GM04503 (cell line): ENCODE data around the gene PIGBOS1.
A peak's percentile ranks its signal among the peaks of the same experiment; 100 is the strongest.
"Not testable (repeated sequence)": the region's sequence is repeated elsewhere in the genome, so short reads cannot be mapped to it uniquely, and the experiment has no call there.

Experiments used
- DNase-seq: peaks from one replicate; pipeline ENCODE4 v3.0.0-alpha.2; 2012; ENCODE audit warnings: low read depth

The PIGBOS1 gene, protein sequence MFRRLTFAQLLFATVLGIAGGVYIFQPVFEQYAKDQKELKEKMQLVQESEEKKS

GRCh38 chr15:55318588-55319494 lies at the start of gene PIGBOS1, which contains the start of gene PIGB:
Gene PIGBOS1, minus strand, starts transcription at chr15:55319123. Its CDS starts 1,331 bp downstream, at chr15:55317792.
Gene PIGB, plus strand, starts transcription at chr15:55319222. Its CDS starts 29 bp downstream, at chr15:55319251.
- peak; percentile 54 for DNase-seq

GRCh38 chr15:55366981-55367380 lies 48.1 kb upstream of the PIGBOS1 start:
- DNase-seq = no peak

GRCh38 chr15:55362641-55363040 lies 43.7 kb upstream of the PIGBOS1 start:
- no peak for DNase-seq

DNA sequence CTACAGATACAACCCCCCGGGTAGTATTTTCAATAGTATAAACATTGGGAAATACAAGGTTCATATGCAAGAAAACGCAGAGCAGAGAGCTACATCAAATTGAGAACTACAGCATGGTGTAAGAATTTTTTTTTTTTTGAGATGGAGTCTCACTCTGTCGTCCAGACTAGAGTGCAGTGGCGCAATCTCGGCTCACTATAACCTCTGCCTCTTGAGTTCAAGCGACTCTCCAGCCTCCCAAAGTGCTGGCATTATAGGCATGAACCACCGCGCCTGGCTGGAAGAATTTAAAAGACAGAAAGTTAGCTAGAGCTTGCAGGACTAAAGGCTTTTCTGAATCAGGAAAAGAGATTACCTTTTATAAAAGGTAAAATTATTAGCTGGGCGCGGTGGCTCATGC lies 42.1 kb upstream of the PIGBOS1 start:
- no peak for DNase-seq

- DNase-seq = no peak
Measured at GRCh38 chr15:55360256-55360655, 41.3 kb upstream of the PIGBOS1 start.

- no peak for DNase-seq
Measured at GRCh38 chr15:55358471-55358870, 39.5 kb upstream of the PIGBOS1 start.

DNA sequence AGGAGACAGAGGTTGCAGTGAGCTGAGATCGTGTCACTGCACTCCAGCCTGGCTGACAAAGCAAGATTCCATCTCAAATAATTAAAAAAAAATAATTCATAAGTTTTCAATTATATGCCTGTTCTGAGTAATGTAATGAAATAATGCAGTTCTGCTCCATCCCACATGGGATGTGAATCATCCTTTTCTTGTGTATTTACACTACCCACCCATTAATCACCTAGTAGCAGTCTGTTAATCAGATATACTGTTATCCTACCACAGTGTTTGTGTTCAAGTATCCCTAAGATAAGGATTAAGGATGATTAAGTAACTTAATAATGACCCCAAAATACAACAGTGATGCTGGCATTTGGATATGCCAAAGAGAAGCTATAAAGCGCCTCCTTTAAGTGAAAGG lies 38.9 kb upstream of the PIGBOS1 start:
- no peak for DNase-seq

GRCh38 chr15:55356985-55357585 lies 38.2 kb upstream of the PIGBOS1 start:
- DNase-seq = no peak

DNA sequence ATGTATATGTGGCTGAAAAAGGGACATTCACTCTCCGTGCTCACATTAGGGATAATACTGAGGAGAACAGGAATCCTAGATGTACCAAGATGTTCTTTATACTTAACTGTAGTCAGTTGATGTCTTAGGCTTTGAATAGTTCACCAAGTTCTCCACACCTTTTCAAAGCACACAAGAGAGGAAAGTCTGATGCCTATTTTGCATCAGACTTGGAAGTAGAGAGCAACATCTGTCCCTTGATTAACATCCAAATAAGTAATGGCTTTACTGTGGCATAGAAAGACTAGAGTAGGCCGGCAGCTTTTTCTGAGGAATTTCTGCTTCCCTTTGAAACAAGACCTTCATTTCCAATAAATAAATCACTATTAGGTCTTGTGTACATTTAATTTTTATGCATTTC lies 34.1 kb upstream of the PIGBOS1 start:
- no peak for DNase-seq

- DNase-seq = no peak
Measured at GRCh38 chr15:55349282-55349681, 30.4 kb upstream of the PIGBOS1 start.

DNA sequence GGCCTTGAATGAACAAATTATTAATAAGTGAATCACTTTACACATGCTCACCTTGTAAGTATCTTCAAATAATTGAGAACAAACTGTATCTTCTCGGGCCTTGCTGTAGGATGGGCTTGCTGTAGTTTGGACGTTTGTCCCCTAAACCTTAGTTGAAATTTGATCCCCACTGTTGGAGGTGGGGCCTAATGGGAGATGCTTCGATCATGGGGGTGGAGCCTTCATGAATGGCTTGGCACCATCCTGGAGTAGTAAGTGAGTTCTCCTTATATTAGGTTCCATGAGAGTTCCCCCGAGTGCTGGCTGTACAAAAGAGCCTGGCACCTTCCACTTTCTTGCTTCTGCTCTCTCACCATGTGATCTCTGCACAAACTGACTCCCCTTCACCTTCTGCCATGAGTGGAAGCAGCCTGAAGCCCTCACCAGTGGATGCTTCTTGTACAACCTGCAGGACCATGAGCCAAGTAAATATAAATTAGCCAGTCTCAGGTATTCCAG lies 29.4 kb upstream of the PIGBOS1 start:
- DNase-seq = no peak

- DNase-seq = peak; percentile 42
Measured at GRCh38 chr15:55344206-55344605, 25.3 kb upstream of the PIGBOS1 start.

GRCh38 chr15:55343168-55343567 lies 24.2 kb upstream of the PIGBOS1 start:
- no peak for DNase-seq

DNA sequence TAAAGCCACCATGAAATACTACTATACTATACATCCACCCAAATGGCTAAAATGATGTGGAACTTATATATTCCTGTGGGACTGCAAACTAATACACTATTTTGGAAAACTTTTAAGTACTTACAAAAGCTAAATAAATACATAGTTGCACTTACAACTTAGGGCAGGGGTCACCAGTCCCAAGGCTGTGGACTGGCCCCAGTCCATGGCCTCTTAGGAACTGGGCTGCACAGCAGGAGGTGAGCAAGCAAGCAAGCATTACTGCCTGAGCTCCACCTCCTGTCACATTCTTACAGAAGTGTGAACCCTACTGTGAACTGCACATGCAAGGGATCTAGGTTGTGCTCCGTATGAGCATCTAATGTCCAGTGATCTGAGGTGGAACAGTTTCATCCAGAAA lies 18.2 kb upstream of the PIGBOS1 start:
- no peak for DNase-seq

DNA sequence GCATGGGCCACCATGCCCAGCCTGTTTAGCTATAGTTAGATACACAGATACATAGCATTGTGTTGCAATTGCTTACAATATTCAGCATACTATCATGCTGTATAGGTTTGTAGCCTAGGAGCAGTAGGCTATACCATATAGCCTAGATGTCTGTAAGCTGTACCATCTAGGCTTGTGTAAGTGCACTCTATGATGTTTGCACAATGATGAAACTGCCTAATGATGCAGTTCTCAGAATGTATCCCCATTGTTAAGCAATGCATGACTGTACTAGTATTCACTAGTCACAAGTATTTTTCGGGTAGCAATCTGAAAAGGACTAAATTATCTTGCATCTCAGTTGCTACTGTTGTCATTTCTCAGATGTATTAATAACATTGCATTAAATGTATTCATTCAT lies 16.1 kb upstream of the PIGBOS1 start:
- no peak for DNase-seq

DNA sequence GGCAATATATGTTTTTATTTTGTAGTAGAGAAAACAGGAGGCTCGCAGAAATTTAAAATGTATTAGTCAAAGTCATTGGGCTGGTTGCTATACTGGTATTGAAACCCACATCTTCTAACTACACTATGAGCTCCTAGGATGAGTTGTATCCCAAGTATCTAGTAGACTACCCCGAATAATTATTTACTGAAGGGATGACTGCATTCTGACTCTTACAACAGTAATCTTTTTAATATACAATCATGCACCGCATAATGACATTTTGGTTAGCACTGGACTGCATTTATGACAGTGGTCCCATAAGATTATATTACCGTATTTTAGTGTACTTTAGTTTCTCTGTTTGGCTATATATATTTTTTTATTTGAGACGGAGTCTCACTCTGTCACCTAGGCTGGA lies 15.4 kb upstream of the PIGBOS1 start:
- DNase-seq = no peak

DNA sequence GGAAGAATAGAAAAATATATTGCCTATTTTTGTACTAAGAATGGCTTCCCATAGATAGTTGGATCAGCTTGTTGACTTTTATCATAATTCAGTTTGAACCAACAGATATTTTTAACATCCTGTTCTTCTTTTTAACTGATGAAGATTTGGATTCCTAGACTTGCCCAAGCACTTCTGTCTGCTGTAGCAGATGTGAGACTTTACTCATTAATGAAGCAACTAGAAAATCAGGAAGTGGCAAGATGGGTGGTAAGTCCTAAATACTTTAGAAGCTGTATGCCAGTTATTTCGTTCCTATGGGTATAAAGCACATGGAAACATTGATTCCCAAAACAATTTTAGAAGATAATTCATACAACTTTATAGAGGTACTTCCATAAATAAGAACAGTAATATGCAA lies 8.5 kb upstream of the PIGBOS1 start:
- DNase-seq = no peak

DNA sequence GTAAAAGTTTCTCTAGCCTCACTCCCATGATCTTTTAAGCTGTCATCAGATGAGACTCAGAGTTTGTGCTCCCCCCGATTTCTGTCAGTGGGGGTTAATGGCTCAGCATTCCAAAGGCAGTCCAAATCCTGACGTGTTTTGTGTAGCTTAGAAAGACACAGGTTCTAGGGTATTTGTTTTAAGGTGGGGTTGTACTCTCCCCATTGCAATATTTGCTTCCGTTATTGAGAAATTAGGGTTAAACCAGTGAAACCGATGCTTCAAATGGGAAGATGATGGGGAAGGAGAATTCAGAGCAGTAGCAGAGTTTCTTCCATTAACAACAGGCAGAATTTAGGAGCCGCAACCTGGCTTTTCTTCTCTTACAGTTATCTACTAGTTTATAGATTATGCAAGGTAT lies 3.5 kb upstream of the PIGBOS1 start:
- no peak for DNase-seq

DNA sequence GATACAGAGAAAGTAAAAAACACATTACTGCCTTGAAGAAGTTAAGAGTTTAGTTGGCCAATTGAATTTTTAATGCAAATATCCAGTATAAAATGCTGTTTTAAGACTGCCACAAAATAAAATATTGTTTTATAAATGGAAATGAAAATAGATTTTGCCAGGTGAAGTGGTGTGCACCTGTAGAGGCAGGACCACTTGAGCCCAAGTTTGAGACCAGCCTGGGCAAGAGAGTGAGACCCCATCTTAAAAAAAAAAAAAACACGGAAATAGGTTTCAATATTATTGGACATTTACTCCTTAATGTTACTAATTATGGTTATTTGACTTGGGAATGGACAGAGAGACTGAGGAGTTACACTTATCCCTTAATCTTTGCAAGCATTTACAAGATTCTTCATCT lies 2.0 kb upstream of the PIGBOS1 start:
- no peak for DNase-seq

GRCh38 chr15:55320238-55320550 lies 1.3 kb upstream of the PIGBOS1 start:
- no peak for DNase-seq

DNA sequence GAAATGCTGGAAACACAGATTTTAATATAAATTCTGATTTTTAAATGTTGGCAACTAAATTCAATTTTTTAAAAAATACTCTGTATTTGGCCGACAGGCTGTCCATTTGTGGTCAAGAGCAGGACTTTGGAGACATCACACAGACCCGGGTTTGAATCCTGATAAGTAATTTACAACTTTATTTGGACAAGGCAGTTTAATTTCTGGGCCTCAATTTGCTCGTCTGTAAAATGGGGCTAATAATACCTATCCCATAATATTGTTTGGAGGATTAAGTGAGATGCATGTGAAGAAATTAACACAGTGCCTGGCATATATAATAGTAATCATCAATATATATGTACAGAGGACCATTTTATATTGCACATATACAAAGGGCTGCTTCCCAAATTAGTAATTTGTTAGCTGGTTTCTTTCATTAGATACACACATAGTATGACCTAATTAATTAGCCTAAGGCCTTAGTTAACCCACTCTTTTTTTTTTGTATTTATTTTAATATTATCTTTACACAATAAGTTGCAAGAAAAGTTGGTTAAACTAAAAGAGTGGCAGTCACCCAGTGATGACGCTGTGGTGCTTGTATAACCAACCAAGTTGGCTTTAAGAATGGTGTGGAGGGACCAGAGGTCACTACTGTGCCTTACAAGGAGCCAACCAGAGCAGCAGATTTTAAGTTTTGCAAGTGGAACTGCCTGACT lies 764 bp upstream of the PIGBOS1 start:
- DNase-seq = no peak

DNA sequence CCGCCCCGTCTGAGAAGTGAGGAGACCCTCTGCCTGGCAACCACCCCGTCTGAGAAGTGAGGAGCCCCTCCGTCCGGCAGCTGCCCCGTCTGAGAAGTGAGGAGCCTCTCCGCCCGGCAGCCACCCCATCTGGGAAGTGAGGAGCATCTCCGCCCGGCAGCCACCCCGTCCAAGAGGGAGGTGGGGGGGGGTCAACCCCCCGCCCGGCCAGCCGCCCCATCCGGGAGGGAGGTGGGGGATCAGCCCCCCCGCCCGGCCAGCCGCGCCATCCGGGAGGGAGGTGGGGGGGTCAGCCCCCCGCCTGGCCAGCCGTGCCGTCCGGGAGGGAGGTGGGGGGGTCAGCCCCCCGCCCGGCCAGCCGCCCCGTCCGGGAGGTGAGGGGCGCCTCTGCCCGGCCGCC lies 16.1 kb downstream of the PIGBOS1 start:
- not testable (repeated sequence) for DNase-seq

- DNase-seq = no peak
Measured at GRCh38 chr15:55297315-55297714, 21.6 kb downstream of the PIGBOS1 start.
